CD4-positive, alpha-beta T cell (primary cell): ENCODE measurements around the gene ZNF318. TPM values are rescaled to one million over a fixed set of nuclear protein-coding genes. Genes with fewer than 3 reads are reported as not detected.

ENCODE experiments used
- ATAC-seq: fragments of 200-7000 bp; cut with Tn5 transposase; one replicate; pipeline ENCODE4 v1.10.0; 2022; ENCODE audit warnings: mild to moderate bottlenecking; ENCODE audit not compliant: poor library complexity
- CTCF ChIA-PET: fragments of 350-600 bp; sonication (Branson Sonifier 250); formaldehyde crosslinking; loops from one replicate; lab custom pipeline; 2021; ENCODE audit warnings: antibody characterized with exemption, inconsistent platforms; lab: Charles Lee
- POLR2A ChIA-PET: fragments of 350-600 bp; sonication (Branson Sonifier 250); formaldehyde crosslinking; loops from one replicate; lab custom pipeline; 2021; ENCODE audit warnings: antibody characterized with exemption, inconsistent platforms; lab: Charles Lee
- DNase-seq, 14 experiments: peaks; one replicate each; pipeline ENCODE4 v3.0.0-alpha.2; 2013 to 2020; ENCODE audit warnings: mixed read lengths in 2 of 14
- H3K27ac ChIP-seq, 2 donors: one replicate each; pipeline versions ENCODE4 v1.5.1 to v1.7.0; 2013; ENCODE audit warnings: low read length in 2 of 2, low read depth in 1 of 2, mild to moderate bottlenecking in 1 of 2
- H3K27me3 ChIP-seq, 2 experiments: 1 replicate in 1 of 2; 2 replicates in 1 of 2; pipeline versions ENCODE4 v1.6.1 to v1.7.0; 2013; ENCODE audit warnings: low read length in 2 of 2, control low read depth in 1 of 2, mild to moderate bottlenecking in 1 of 2, moderate library complexity in 1 of 2; ENCODE audit not compliant: insufficient read depth in 2 of 2, control insufficient read depth in 1 of 2
- H3K36me3 ChIP-seq: one replicate; pipeline ENCODE4 v1.6.1; 2013; ENCODE audit warnings: low read length, control low read depth; ENCODE audit not compliant: insufficient read depth
- H3K4me1 ChIP-seq: one replicate; pipeline ENCODE4 v1.6.1; 2013; ENCODE audit warnings: low read length, control low read depth; ENCODE audit not compliant: insufficient read depth
- H3K4me3 ChIP-seq: one replicate; pipeline ENCODE4 v1.5.1; 2013; ENCODE audit warnings: mild to moderate bottlenecking, low read length, moderate library complexity
- H3K9me3 ChIP-seq, 2 experiments: 1 replicate in 1 of 2; 2 replicates in 1 of 2; pipeline versions ENCODE4 v1.6.1 to v1.7.0; 2013; ENCODE audit warnings: low read length in 2 of 2, mild to moderate bottlenecking in 2 of 2, control low read depth in 1 of 2, moderate library complexity in 1 of 2; ENCODE audit not compliant: control insufficient read depth in 1 of 2, insufficient read depth in 1 of 2
- H3K27ac Mint-ChIP-seq: one replicate; pipeline ENCODE4 v1.8.0; 2020; ENCODE audit warnings: mixed read lengths
- H3K27me3 Mint-ChIP-seq: one replicate; pipeline ENCODE4 v1.8.0; 2021; ENCODE audit warnings: mixed read lengths
- H3K36me3 Mint-ChIP-seq: one replicate; pipeline ENCODE4 v1.8.0; 2021; ENCODE audit warnings: low read depth, mixed read lengths
- H3K4me1 Mint-ChIP-seq: one replicate; pipeline ENCODE4 v1.8.0; 2021; ENCODE audit warnings: low read depth, mixed read lengths
- H3K4me3 Mint-ChIP-seq: one replicate; pipeline ENCODE4 v1.8.0; 2020; ENCODE audit warnings: mild to moderate bottlenecking, mixed read lengths
- H3K9me3 Mint-ChIP-seq: one replicate; pipeline ENCODE4 v1.8.0; 2020; ENCODE audit warnings: mixed read lengths
- intact Hi-C, 2 experiments: fragments of 100-400 bp; cut with DNase I in 1 of 2; cut with micrococcal nuclease in 1 of 2; formaldehyde crosslinking; loops; one replicate each; pipeline versions ENCODE4 v1.15.1 to v1.9.0; 2023 to 2025; cut with DNase I, micrococcal nuclease
- total RNA-seq, 174 experiments: library from RNA in 2 of 174; stranded (reverse) in 2 of 174; gene quantifications; one replicate each; pipeline ENCODE4 v1.2.3 and lab custom pipeline; 2021 to 2026
- TF ChIP-seq, protein P1 (sequence below): fragments of 200-600 bp; IDR thresholded peaks from one replicate; pipeline ENCODE4 v1.8.0; 2022; ENCODE audit warnings: antibody characterized with exemption, mild to moderate bottlenecking

ZNF318 gene
- total RNA-seq, 2 experiments from 2014 or later: 20.4 TPM

- DNase-seq: no peak
- ChIA-PET POLR2A (no interaction called here), CTCF (no interaction called here)
- Histone ChIP-seq H3K36me3 (no peaks in the 10 kb centered on the region), H3K4me3 (no peak overlapping the region), H3K9me3 (no peaks in the 10 kb centered on the region), H3K27me3 (peaks cover 0 to 2% of the 10 kb centered on the region in 2 experiments), H3K4me1 (no peaks in the 10 kb centered on the region), H3K27ac (no peak overlapping the region)
- H3K9me3 Mint-ChIP-seq: no peaks in the 10 kb centered on the region
- H3K4me3 Mint-ChIP-seq: no peak overlapping the region
- no peaks in the 10 kb centered on the region for H3K36me3 Mint-ChIP-seq
- TF ChIP-seq, protein P1, sequence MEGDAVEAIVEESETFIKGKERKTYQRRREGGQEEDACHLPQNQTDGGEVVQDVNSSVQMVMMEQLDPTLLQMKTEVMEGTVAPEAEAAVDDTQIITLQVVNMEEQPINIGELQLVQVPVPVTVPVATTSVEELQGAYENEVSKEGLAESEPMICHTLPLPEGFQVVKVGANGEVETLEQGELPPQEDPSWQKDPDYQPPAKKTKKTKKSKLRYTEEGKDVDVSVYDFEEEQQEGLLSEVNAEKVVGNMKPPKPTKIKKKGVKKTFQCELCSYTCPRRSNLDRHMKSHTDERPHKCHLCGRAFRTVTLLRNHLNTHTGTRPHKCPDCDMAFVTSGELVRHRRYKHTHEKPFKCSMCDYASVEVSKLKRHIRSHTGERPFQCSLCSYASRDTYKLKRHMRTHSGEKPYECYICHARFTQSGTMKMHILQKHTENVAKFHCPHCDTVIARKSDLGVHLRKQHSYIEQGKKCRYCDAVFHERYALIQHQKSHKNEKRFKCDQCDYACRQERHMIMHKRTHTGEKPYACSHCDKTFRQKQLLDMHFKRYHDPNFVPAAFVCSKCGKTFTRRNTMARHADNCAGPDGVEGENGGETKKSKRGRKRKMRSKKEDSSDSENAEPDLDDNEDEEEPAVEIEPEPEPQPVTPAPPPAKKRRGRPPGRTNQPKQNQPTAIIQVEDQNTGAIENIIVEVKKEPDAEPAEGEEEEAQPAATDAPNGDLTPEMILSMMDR: no peak
- H3K27ac Mint-ChIP-seq: no peak overlapping the region
- peaks cover 15% of the 10 kb centered on the region for H3K27me3 Mint-ChIP-seq
- H3K4me1 Mint-ChIP-seq: peaks cover 4% of the 10 kb centered on the region
- ATAC-seq: no peak
- intact Hi-C loops: no loop called here
These were observed 32.3 kb upstream of the ZNF318 start for GRCh38 chr6:43401730-43402129.

- no peak for ATAC-seq
- TF ChIP-seq, protein P1: no peak
- no peak overlapping the region for H3K4me3 Mint-ChIP-seq
- no peaks in the 10 kb centered on the region for H3K9me3 Mint-ChIP-seq
- ChIA-PET POLR2A (no interaction called here), CTCF (no interaction called here)
- no peaks in the 10 kb centered on the region for H3K9me3 ChIP-seq
- H3K36me3 Mint-ChIP-seq: no peaks in the 10 kb centered on the region
- H3K27ac Mint-ChIP-seq: no peak overlapping the region
- H3K27me3 ChIP-seq: peaks cover 0 to 2% of the 10 kb centered on the region in 2 experiments
- peaks cover 4% of the 10 kb centered on the region for H3K4me1 Mint-ChIP-seq
- peaks cover 6% of the 10 kb centered on the region for H3K27me3 Mint-ChIP-seq
- intact Hi-C loops: loop anchor here in 1 of 2 experiments (2.0 to 5.0 kb wide), 2 partner anchors 91 to 498 kb away; partner anchors contain the start of gene CRIP3
- no peak overlapping the region for H3K27ac ChIP-seq
- H3K4me3 ChIP-seq: no peak overlapping the region
- no peaks in the 10 kb centered on the region for H3K4me1 ChIP-seq
- no peak for DNase-seq
- H3K36me3 ChIP-seq: no peaks in the 10 kb centered on the region
These were observed 30.6 kb upstream of the ZNF318 start for GRCh38 chr6:43399932-43400487.

- no peak overlapping the region for H3K27ac Mint-ChIP-seq
These were observed 27.1 kb upstream of the ZNF318 start for GRCh38 chr6:43396408-43397149.

More at GRCh38 chr6:43396408-43397149, 27.1 kb upstream of the ZNF318 start:
- H3K36me3 Mint-ChIP-seq: no peaks in the 10 kb centered on the region
- peaks cover 0 to 2% of the 10 kb centered on the region in 2 experiments for H3K27me3 ChIP-seq
- peaks cover 27% of the 10 kb centered on the region for H3K4me1 Mint-ChIP-seq
- intact Hi-C loops: loop anchor here in 1 of 2 experiments (2.0 to 5.0 kb wide), 2 partner anchors 36 to 494 kb away; no protein-coding TSS in a partner anchor
- H3K4me3 Mint-ChIP-seq: no peak overlapping the region
- H3K9me3 Mint-ChIP-seq: no peaks in the 10 kb centered on the region
- ChIA-PET POLR2A (interaction anchor here (3.3 to 9.5 kb wide), 2 partner anchors 13 to 28 kb away, joined by 22 to 55 read pairs; partner anchors contain the start of gene ZNF318), CTCF (interaction anchor here (0.6 to 1.6 kb wide), 4 partner anchors 10 to 168 kb away, joined by 3 to 6 read pairs (median 4); partner anchors contain the start of gene DNPH1)
- TF ChIP-seq, protein P1: no peak
- DNase-seq (no peak), ATAC-seq (no peak)
- H3K4me3 ChIP-seq: no peak overlapping the region
- H3K27ac ChIP-seq: no peak overlapping the region
- peaks cover 7% of the 10 kb centered on the region for H3K4me1 ChIP-seq
- H3K27me3 Mint-ChIP-seq: no peaks in the 10 kb centered on the region
- H3K36me3 ChIP-seq: no peaks in the 10 kb centered on the region
- no peaks in the 10 kb centered on the region for H3K9me3 ChIP-seq
